GM23248 (cell line): ENCODE data around the gene CEBPZ. TPM values are rescaled to one million over a fixed set of nuclear protein-coding genes. Genes with fewer than 3 reads are reported as not detected.

Experiments
- DNase-seq: peaks from one replicate; pipeline ENCODE4 v3.0.0-alpha.2; 2015
- H2AFZ ChIP-seq: fragments of 200-600 bp; sonication (generic); 2 replicates; pipeline ENCODE4 v1.6.1; 2016; ENCODE audit warnings: antibody characterized with exemption
- H3F3A ChIP-seq: fragments of 200-600 bp; sonication (generic); 2 replicates; pipeline ENCODE4 v1.6.1; 2016; ENCODE audit warnings: mild to moderate bottlenecking, antibody characterized with exemption, mixed run types; ENCODE audit not compliant: insufficient read depth
- H3K27ac ChIP-seq: fragments of 200-600 bp; sonication (generic); 2 replicates; pipeline ENCODE4 v1.5.1; 2016; ENCODE audit warnings: mild to moderate bottlenecking
- H3K27me3 ChIP-seq: fragments of 200-600 bp; sonication (generic); replicated peaks from 2 replicates; pipeline ENCODE4 v1.6.1; 2016; ENCODE audit warnings: mild to moderate bottlenecking; ENCODE audit not compliant: insufficient read depth
- H3K36me3 ChIP-seq: fragments of 200-600 bp; sonication (generic); 2 replicates; pipeline ENCODE4 v1.6.1; 2016; ENCODE audit warnings: low read depth, mild to moderate bottlenecking
- H3K4me1 ChIP-seq: fragments of 200-600 bp; sonication (generic); 2 replicates; pipeline ENCODE4 v1.6.1; 2016; ENCODE audit warnings: mild to moderate bottlenecking; ENCODE audit not compliant: insufficient read depth
- H3K4me2 ChIP-seq: fragments of 200-600 bp; sonication (generic); one replicate; pipeline ENCODE4 v1.6.1; 2016; ENCODE audit warnings: mild to moderate bottlenecking; ENCODE audit not compliant: unreplicated experiment
- H3K4me3 ChIP-seq: fragments of 200-600 bp; sonication (generic); 2 replicates; pipeline ENCODE4 v1.5.1; 2016; ENCODE audit warnings: mild to moderate bottlenecking
- H3K79me2 ChIP-seq: fragments of 200-600 bp; sonication (generic); 2 replicates; pipeline ENCODE4 v1.6.1; 2016; ENCODE audit warnings: mild to moderate bottlenecking; ENCODE audit not compliant: insufficient read depth
- H3K9ac ChIP-seq: fragments of 200-600 bp; sonication (generic); 2 replicates; pipeline ENCODE4 v1.6.1; 2016; ENCODE audit warnings: mild to moderate bottlenecking
- H3K9me2 ChIP-seq: fragments of 200-600 bp; sonication (generic); 2 replicates; pipeline ENCODE4 v1.6.1; 2016; ENCODE audit warnings: mixed run types, mild to moderate bottlenecking, moderate library complexity; ENCODE audit not compliant: insufficient read depth
- H3K9me3 ChIP-seq: fragments of 200-600 bp; sonication (generic); one replicate; pipeline ENCODE4 v1.6.1; 2017; ENCODE audit warnings: low read depth
- H4K20me1 ChIP-seq: fragments of 200-600 bp; sonication (generic); 2 replicates; pipeline ENCODE4 v1.6.0; 2016; ENCODE audit not compliant: insufficient read depth
- EZH2 ChIP-seq: fragments of 200-600 bp; sonication (generic); IDR thresholded peaks from 2 replicates; pipeline ENCODE4 v1.6.1; 2018; ENCODE audit warnings: antibody characterized with exemption, mild to moderate bottlenecking; ENCODE audit not compliant: insufficient read depth, poor library complexity, severe bottlenecking
- EZH2phosphoT487 ChIP-seq: fragments of 200-600 bp; sonication (generic); IDR thresholded peaks from 2 replicates; pipeline ENCODE4 v1.6.1; 2018; ENCODE audit warnings: antibody characterized with exemption, moderate library complexity, mild to moderate bottlenecking, low read depth; ENCODE audit not compliant: insufficient read depth
- WGBS, 2 experiments: methylation state at CpG; one replicate each; pipeline ENCODE4 v1.1.6; 2015 to 2017; ENCODE audit warnings: low lambda C conversion rate in 2 of 2, low coverage in 1 of 2; ENCODE audit errors: missing lambda C conversion rate in 2 of 2; 5-methylcytosine and 5-hydroxymethylcytosine counted together
- in situ Hi-C: fragments of 300-500 bp; cut with MboI; formaldehyde crosslinking; loops from 2 replicates; pipeline ENCODE4 v1.15.0; 2020
- polyA plus RNA-seq: library from polyadenylated mRNA; unstranded; fragments of >200 nt; fragmentation: Nextera tagmentation; extraction: Ambion mirVana; gene quantifications from 2 replicates; pipeline ENCODE4 v1.2.1, GENCODE V29; 2016
- total RNA-seq: library from RNA; depleted of rRNA; stranded (reverse); fragments of >200 nt; shearing (Covaris generic); gene quantifications from 2 replicates; pipeline ENCODE4 v1.2.3, GENCODE V29; 2014

CEBPZ gene
- total and polyA plus RNA-seq, 2 experiments from 2014 or later = 23.0 to 34.0 TPM

GRCh38 chr2:37250869-37251740 is 19.7 kb upstream of the CEBPZ start:
- in situ Hi-C loops = no loop called here
- H3K4me1 ChIP-seq = no peaks in the 10 kb centered on the region
- H3K4me3 ChIP-seq = no peak overlapping the region
- peaks cover 6% of the 10 kb centered on the region; the same call in 1 of the 2 replicates for H3F3A ChIP-seq
- H3K79me2 ChIP-seq = no peaks in the 10 kb centered on the region
- H3K9me2 ChIP-seq = no peaks in the 10 kb centered on the region
- H4K20me1 ChIP-seq = no peaks in the 10 kb centered on the region
- H3K27me3 ChIP-seq = no peaks in the 10 kb centered on the region
- H3K9ac ChIP-seq = no peak overlapping the region
- no peak overlapping the region for H2AFZ ChIP-seq
- no peak overlapping the region for H3K4me2 ChIP-seq
- DNase-seq = no peak
- H3K27ac ChIP-seq = no peak overlapping the region
- H3K36me3 ChIP-seq = peaks cover 76% of the 10 kb centered on the region
- H3K9me3 ChIP-seq = no peaks in the 10 kb centered on the region
- WGBS, 2 experiments = 89 to 92% methylated on average over 5 of the region's 5 CpGs
- no peak for TF ChIP-seq EZH2
- TF ChIP-seq EZH2phosphoT487 = no peak

- Histone ChIP-seq H2AFZ (no peak overlapping the region), H3K9me3 (no peaks in the 10 kb centered on the region), H3F3A (peaks cover 16% of the 10 kb centered on the region; the same call in 1 of the 2 replicates), H3K9ac (no peak overlapping the region), H3K79me2 (no peaks in the 10 kb centered on the region), H3K4me1 (no peaks in the 10 kb centered on the region), H3K27ac (no peak overlapping the region), H3K36me3 (peaks cover 81% of the 10 kb centered on the region), H4K20me1 (no peaks in the 10 kb centered on the region), H3K9me2 (no peaks in the 10 kb centered on the region), H3K4me3 (no peak overlapping the region), H3K27me3 (no peaks in the 10 kb centered on the region), H3K4me2 (no peak overlapping the region)
- in situ Hi-C loops = no loop called here
- TF ChIP-seq EZH2 = no peak
- no peak for TF ChIP-seq EZH2phosphoT487
- DNase-seq = no peak
Measured at GRCh38 chr2:37246205-37246604, 14.8 kb upstream of the CEBPZ start.

- Histone ChIP-seq H3K9me2 (no peaks in the 10 kb centered on the region), H3K27me3 (no peaks in the 10 kb centered on the region), H3K9ac (no peak overlapping the region), H2AFZ (no peak overlapping the region), H3K9me3 (no peaks in the 10 kb centered on the region), H3K27ac (no peak overlapping the region), H3F3A (peaks cover 16% of the 10 kb centered on the region; the same call in 1 of the 2 replicates), H3K79me2 (no peaks in the 10 kb centered on the region), H3K4me1 (no peaks in the 10 kb centered on the region), H3K4me3 (no peak overlapping the region), H4K20me1 (no peaks in the 10 kb centered on the region), H3K4me2 (no peak overlapping the region), H3K36me3 (peaks cover 77% of the 10 kb centered on the region)
- TF ChIP-seq EZH2phosphoT487 (no peak), EZH2 (no peak)
- no peak for DNase-seq
- 94 to 100% methylated on average over 3 of the region's 3 CpGs for WGBS, 2 experiments
- in situ Hi-C loops = no loop called here
Measured at GRCh38 chr2:37244755-37245154, 13.4 kb upstream of the CEBPZ start.

GRCh38 chr2:37244017-37244416 is 12.6 kb upstream of the CEBPZ start:
- Histone ChIP-seq H3K36me3 (peaks cover 81% of the 10 kb centered on the region), H3F3A (peaks cover 16% of the 10 kb centered on the region; the same call in 1 of the 2 replicates), H3K4me2 (no peak overlapping the region), H3K27me3 (no peaks in the 10 kb centered on the region), H3K79me2 (0 out of 2 replicates have a peak, but pooled peaks cover 4% of the 10 kb centered on the region), H3K4me3 (no peak overlapping the region), H3K9me3 (no peaks in the 10 kb centered on the region), H3K9me2 (no peaks in the 10 kb centered on the region), H2AFZ (no peak overlapping the region), H3K4me1 (no peaks in the 10 kb centered on the region), H3K27ac (no peak overlapping the region), H4K20me1 (no peaks in the 10 kb centered on the region), H3K9ac (no peak overlapping the region)
- TF ChIP-seq EZH2phosphoT487 (no peak), EZH2 (no peak)
- no peak for DNase-seq
- in situ Hi-C loops = no loop called here
- 74 to 80% methylated on average over 4 of the region's 4 CpGs for WGBS, 2 experiments
